Activated T-cell treated with anti-CD3 and anti-CD28 coated beads, Interleukin-2, amount 50 U/mL, for 72 hours (primary cell): ENCODE measurements around the gene VPS26B. TPM values are rescaled to one million over a fixed set of nuclear protein-coding genes. Genes with fewer than 3 reads are reported as not detected.
A peak's percentile ranks its signal among the peaks of the same experiment; 100 is the strongest.
"Not testable (repeated sequence)": the region's sequence is repeated elsewhere in the genome, so short reads cannot be mapped to it uniquely, and the experiment has no call there.

ENCODE experiments used
- ATAC-seq, 2 donors: fragments of 150-1000 bp; cut with Tn5 transposase; replicated peaks in 1 of 2; 2 replicates each; pipeline ENCODE4 v1.10.0; 2021; ENCODE audit warnings: moderate library complexity in 2 of 2, mild to moderate bottlenecking in 1 of 2
- DNase-seq, 2 donors: peaks; one replicate each; pipeline ENCODE4 v3.0.0; 2021 to 2022; ENCODE audit warnings: mixed read lengths in 1 of 2
- H3K27ac Mint-ChIP-seq: one replicate; pipeline ENCODE4 v1.8.0; 2022; ENCODE audit warnings: mild to moderate bottlenecking, moderate library complexity, mixed read lengths
- H3K27me3 Mint-ChIP-seq: one replicate; pipeline ENCODE4 v1.8.0; 2022; ENCODE audit warnings: low read depth, mixed read lengths
- H3K36me3 Mint-ChIP-seq, 2 donors: one replicate each; pipeline ENCODE4 v1.8.0; 2022; ENCODE audit warnings: mixed read lengths in 2 of 2, mild to moderate bottlenecking in 1 of 2; ENCODE audit not compliant: insufficient read depth in 2 of 2
- H3K4me1 Mint-ChIP-seq: one replicate; pipeline ENCODE4 v1.8.0; 2022; ENCODE audit warnings: low read depth, mixed read lengths
- H3K4me3 Mint-ChIP-seq, 2 donors: one replicate each; pipeline ENCODE4 v1.8.0; 2022; ENCODE audit warnings: mild to moderate bottlenecking in 2 of 2, mixed read lengths in 2 of 2, moderate library complexity in 2 of 2
- H3K9me3 Mint-ChIP-seq, 2 donors: one replicate each; pipeline ENCODE4 v1.8.0; 2022; ENCODE audit warnings: mixed read lengths in 2 of 2
- total RNA-seq, 2 donors: library from RNA; stranded (reverse); gene quantifications; one replicate each; pipeline ENCODE4 v1.2.3, GENCODE V29; 2022

Gene VPS26B
- total RNA-seq, 2 donors from 2014 or later: 42.6 to 48.7 TPM

GRCh38 chr11:134267966-134268365, 43.5 kb downstream of the VPS26B start:
- Mint-ChIP-seq H3K4me1 (peaks cover 23% of the 10 kb centered on the region), H3K4me3 (no peak overlapping the region), H3K27me3 (no peaks in the 10 kb centered on the region), H3K36me3 (no peaks in the 10 kb centered on the region), H3K9me3 (no peaks in the 10 kb centered on the region), H3K27ac (no peak overlapping the region)
- ATAC-seq (no peak), DNase-seq (no peak)

GRCh38 chr11:134270250-134270714, 45.8 kb downstream of the VPS26B start:
- Mint-ChIP-seq H3K4me3 (peak overlapping the region; percentile 38 to 65), H3K9me3 (no peaks in the 10 kb centered on the region), H3K27ac (no peak overlapping the region), H3K27me3 (no peaks in the 10 kb centered on the region), H3K4me1 (peaks cover 46% of the 10 kb centered on the region), H3K36me3 (peaks cover 0 to 1% of the 10 kb centered on the region in 2 donors)
- DNase-seq (no peak), ATAC-seq (peak; percentile 49 to 54)

- DNase-seq: no peak
Measured at GRCh38 chr11:134271978-134272377, 47.5 kb downstream of the VPS26B start.

GRCh38 chr11:134272381-134273316, 48.2 kb downstream of the VPS26B start:
- Mint-ChIP-seq H3K27me3 (no peaks in the 10 kb centered on the region), H3K36me3 (peaks cover 1 to 6% of the 10 kb centered on the region in 2 donors), H3K27ac (peak overlapping the region; percentile 20), H3K4me1 (peaks cover 53% of the 10 kb centered on the region), H3K4me3 (peak overlapping the region; percentile 31 to 98), H3K9me3 (no peaks in the 10 kb centered on the region)
- no peak for ATAC-seq
- no peak for DNase-seq

More at GRCh38 chr11:134271978-134272377, 47.5 kb downstream of the VPS26B start:
- Mint-ChIP-seq H3K4me3 (no peak overlapping the region), H3K27me3 (no peaks in the 10 kb centered on the region), H3K36me3 (peaks cover 0 to 4% of the 10 kb centered on the region in 2 donors), H3K27ac (no peak overlapping the region), H3K9me3 (no peaks in the 10 kb centered on the region), H3K4me1 (peaks cover 49% of the 10 kb centered on the region)
- ATAC-seq: no peak

GRCh38 chr11:134273317-134273712, 48.8 kb downstream of the VPS26B start:
- ATAC-seq (no peak), DNase-seq (no peak)
- H3K4me1 Mint-ChIP-seq: peaks cover 53% of the 10 kb centered on the region
- no peaks in the 10 kb centered on the region for H3K9me3 Mint-ChIP-seq
- H3K36me3 Mint-ChIP-seq: peaks cover 3 to 8% of the 10 kb centered on the region in 2 donors
- no peaks in the 10 kb centered on the region for H3K27me3 Mint-ChIP-seq
- peak overlapping the region; percentile 31 to 98 for H3K4me3 Mint-ChIP-seq
- peak overlapping the region; percentile 20 for H3K27ac Mint-ChIP-seq

- Mint-ChIP-seq H3K27me3 (no peaks in the 10 kb centered on the region), H3K9me3 (no peaks in the 10 kb centered on the region), H3K27ac (peak overlapping the region; percentile 97), H3K36me3 (peaks cover 5 to 8% of the 10 kb centered on the region in 2 donors), H3K4me3 (peak overlapping the region; percentile 95 to 98), H3K4me1 (peaks cover 50% of the 10 kb centered on the region)
- ATAC-seq (no peak), DNase-seq (no peak)
Measured at GRCh38 chr11:134275188-134275533, 50.7 kb downstream of the VPS26B start.

- H3K27me3 Mint-ChIP-seq: no peaks in the 10 kb centered on the region
- peak within 1 kb of the TSS; percentile 97 for H3K27ac Mint-ChIP-seq
- DNase-seq (peak; percentile 83 to 89), ATAC-seq (peak; percentile 90 to 94)
- H3K4me3 Mint-ChIP-seq: peak within 1 kb of the TSS; percentile 95 to 98
- no peaks in the 10 kb centered on the region for H3K9me3 Mint-ChIP-seq
- H3K4me1 Mint-ChIP-seq: peaks cover 44% of the 10 kb centered on the region
- peaks cover 5 to 8% of the 10 kb centered on the region in 2 donors for H3K36me3 Mint-ChIP-seq
Measured at GRCh38 chr11:134275534-134276395, 51.3 kb downstream of the VPS26B start, which contains the start of gene GLB1L3. Gene GLB1L3 (plus strand): TSS chr11:134276379. CDS start chr11:134276741, 362 bp downstream.

- Mint-ChIP-seq H3K27me3 (no peaks in the 10 kb centered on the region), H3K27ac (no peak overlapping the region), H3K4me1 (peaks cover 40% of the 10 kb centered on the region), H3K4me3 (peak overlapping the region; percentile 95 to 98), H3K9me3 (no peaks in the 10 kb centered on the region), H3K36me3 (peaks cover 5 to 8% of the 10 kb centered on the region in 2 donors)
- ATAC-seq (peak; percentile 32 to 43), DNase-seq (peak in 1 of 2 donors; percentile 36)
Measured at GRCh38 chr11:134276396-134277182, 52.1 kb downstream of the VPS26B start.

GRCh38 chr11:134277183-134278001, 52.9 kb downstream of the VPS26B start:
- H3K4me1 Mint-ChIP-seq: peaks cover 36% of the 10 kb centered on the region
- H3K27me3 Mint-ChIP-seq: no peaks in the 10 kb centered on the region
- peak overlapping the region; percentile 87 to 93 for H3K4me3 Mint-ChIP-seq
- H3K36me3 Mint-ChIP-seq: peaks cover 5 to 8% of the 10 kb centered on the region in 2 donors
- H3K9me3 Mint-ChIP-seq: no peaks in the 10 kb centered on the region
- H3K27ac Mint-ChIP-seq: peak overlapping the region; percentile 58
- no peak for DNase-seq
- ATAC-seq: no peak

- ATAC-seq (no peak), DNase-seq (no peak)
- H3K4me3 Mint-ChIP-seq: no peak overlapping the region
Measured at GRCh38 chr11:134278356-134278755, 53.9 kb downstream of the VPS26B start.

GRCh38 chr11:134281635-134282034, 57.2 kb downstream of the VPS26B start:
- H3K27ac Mint-ChIP-seq, DNase-seq, H3K27me3 Mint-ChIP-seq, H3K36me3 Mint-ChIP-seq, H3K4me3 Mint-ChIP-seq, ATAC-seq, H3K4me1 Mint-ChIP-seq, H3K9me3 Mint-ChIP-seq: not testable (repeated sequence)

More at GRCh38 chr11:134278356-134278755, 53.9 kb downstream of the VPS26B start:
- no peaks in the 10 kb centered on the region for H3K27me3 Mint-ChIP-seq
- H3K36me3 Mint-ChIP-seq: peaks cover 5 to 8% of the 10 kb centered on the region in 2 donors
- peaks cover 27% of the 10 kb centered on the region for H3K4me1 Mint-ChIP-seq
- H3K27ac Mint-ChIP-seq: no peak overlapping the region
- no peaks in the 10 kb centered on the region for H3K9me3 Mint-ChIP-seq
